ENCODE measurements around the gene STEAP3.

DNA sequence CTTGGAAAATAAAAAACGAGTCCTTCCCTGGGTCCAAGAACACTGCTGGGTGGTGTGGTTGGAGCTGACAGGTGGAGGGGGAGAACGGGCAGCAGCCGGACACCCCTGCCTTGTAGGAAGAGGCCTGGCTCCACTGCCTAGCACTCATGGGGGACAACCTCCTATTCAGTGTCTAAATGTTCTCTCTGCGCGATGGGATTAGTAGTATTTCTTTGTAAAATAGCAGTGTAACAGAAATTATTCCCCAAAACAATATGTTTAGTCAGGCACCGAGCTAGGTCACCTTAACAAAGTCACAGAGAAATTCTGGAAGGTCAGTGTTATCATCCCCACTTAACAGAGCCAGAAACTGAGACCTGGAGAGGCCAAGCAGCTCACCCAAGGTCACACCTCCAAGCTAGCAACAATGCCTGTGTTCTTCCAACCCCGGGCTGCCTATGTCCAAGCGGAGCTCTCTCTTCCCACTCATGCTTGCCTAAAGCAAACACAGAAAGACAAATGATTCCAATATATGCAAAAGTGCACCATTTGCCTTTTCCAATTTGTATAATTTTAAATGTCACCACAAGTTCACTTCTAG, 68.0 kb downstream of the STEAP3 start:
- TF ChIP-seq POLR2A (IDR thresholded peaks at IDR 0.05): no peak
- TF ChIP-seq, protein P1, sequence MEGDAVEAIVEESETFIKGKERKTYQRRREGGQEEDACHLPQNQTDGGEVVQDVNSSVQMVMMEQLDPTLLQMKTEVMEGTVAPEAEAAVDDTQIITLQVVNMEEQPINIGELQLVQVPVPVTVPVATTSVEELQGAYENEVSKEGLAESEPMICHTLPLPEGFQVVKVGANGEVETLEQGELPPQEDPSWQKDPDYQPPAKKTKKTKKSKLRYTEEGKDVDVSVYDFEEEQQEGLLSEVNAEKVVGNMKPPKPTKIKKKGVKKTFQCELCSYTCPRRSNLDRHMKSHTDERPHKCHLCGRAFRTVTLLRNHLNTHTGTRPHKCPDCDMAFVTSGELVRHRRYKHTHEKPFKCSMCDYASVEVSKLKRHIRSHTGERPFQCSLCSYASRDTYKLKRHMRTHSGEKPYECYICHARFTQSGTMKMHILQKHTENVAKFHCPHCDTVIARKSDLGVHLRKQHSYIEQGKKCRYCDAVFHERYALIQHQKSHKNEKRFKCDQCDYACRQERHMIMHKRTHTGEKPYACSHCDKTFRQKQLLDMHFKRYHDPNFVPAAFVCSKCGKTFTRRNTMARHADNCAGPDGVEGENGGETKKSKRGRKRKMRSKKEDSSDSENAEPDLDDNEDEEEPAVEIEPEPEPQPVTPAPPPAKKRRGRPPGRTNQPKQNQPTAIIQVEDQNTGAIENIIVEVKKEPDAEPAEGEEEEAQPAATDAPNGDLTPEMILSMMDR (IDR thresholded peaks at IDR 0.05): no peak

Data from right lobe of liver (tissue), 4 donors.